Colon (tissue), 2 donors: Measurements from ENCODE around the gene MYLIP.
"Not testable (repeated sequence)": the region's sequence is repeated elsewhere in the genome, so short reads cannot be mapped to it uniquely, and the experiment has no call there.

ENCODE experiments used
- FAIRE-seq: peaks from 2 replicates; lab custom pipeline; 2012; peaks lifted over from hg19 to GRCh38; lab: Jason Lieb, UNC
- donor health status: control.
- donor health status: control.

The MYLIP gene

DNA sequence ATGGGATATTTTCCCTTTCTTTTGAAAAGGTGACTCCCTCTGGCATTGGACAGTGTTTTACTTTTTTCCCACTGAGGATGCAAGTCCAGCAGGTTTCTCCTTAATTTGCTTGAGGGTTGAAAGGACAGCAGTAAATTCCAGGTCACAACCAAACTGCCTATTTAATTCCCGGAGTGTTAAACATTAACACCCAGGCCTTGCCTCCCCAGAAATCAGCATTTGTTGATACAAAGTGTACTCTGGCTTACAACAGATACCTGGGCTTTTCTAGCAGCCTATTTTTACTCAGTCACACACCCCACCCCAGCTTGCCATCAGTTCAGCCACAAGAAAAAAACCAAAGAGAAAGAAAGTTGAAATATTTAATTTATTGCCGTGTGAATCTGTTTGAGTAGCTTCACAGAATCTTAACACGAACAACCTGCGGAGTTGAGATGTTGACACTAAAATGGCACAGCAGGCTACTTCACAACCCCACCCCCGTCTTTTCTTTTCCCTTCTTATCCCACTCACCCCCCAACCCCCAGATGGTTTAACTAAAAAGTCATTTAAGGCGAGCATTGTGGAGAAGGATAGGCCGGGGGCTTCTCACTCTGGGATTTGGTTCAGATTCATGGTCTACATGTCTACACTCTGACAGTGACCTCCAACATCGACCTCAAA is 45.7 kb downstream of the MYLIP start:
- no peak for FAIRE-seq

DNA sequence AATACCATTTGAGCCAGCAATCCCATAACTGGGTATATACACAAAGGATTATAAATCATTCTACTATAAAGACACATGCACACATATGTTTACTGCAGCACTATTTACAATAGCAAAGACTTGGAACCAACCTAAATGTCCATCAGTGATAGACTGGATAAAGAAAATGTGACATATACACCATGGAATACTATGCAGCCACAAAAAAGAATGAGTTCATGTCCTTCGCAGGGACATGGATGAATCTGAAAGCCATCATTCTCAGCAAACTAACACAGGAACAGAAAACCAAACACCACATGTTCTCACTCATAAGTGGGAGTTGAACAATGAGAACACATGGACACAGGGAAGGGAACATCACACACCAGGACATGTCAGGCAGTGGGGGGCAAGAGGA is 47.7 kb downstream of the MYLIP start:
- not testable (repeated sequence) for FAIRE-seq

DNA sequence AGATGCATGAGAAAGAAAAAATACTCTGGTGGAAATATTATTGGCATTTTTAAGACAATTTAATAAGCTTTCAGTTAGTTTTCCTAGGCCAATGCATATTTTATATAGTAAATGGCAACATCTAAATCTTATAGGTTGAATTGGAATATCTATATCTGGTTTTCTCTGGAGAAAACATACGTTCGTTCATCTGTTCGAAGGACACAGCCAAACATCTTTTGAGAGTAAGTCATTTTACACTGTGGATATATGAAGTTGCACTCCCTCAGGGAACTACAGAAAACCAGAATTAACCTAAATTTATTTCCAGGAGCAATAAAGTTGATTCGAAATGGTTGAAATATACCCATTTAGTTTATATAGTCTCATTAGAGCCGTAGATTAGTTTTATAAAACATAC is 49.0 kb downstream of the MYLIP start:
- no peak for FAIRE-seq

DNA sequence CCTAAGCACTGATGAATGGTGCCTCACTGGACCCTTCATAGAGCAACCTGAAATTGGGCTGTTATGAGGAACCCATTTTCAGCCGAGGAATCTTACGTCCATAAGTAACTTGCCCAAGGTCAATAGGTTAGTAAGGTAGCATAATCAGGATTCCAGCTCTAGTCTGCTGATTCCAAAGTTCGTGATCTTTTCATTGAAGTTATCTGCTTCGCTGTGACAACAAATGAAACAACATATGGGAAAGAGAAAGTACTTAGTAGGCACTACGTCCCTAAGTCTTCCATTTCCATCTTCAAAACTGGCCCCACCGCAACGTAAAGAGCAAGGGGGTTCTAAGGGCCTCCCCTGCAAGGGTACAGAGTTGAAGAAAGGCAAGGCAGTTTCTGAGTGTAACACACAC is 49.5 kb downstream of the MYLIP start:
- no peak for FAIRE-seq

DNA sequence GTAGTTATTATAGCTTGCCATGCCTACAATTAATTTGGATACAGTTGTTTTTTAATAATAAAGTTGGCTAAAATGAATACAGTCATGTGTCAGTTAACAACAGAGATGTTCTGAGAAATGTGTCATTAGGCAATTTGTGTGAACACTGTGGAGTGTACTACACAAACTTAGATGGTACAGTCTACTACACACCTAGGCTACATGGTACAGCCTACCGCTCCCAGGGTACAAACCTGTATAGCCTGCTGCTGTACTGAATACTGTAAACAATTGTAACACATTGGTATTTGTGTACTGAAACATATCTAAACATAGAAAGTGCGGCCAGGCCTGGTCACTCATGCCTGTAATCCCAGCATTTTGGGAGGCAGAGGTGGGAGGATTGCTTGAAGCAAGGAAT is 50.2 kb downstream of the MYLIP start:
- FAIRE-seq = no peak

DNA sequence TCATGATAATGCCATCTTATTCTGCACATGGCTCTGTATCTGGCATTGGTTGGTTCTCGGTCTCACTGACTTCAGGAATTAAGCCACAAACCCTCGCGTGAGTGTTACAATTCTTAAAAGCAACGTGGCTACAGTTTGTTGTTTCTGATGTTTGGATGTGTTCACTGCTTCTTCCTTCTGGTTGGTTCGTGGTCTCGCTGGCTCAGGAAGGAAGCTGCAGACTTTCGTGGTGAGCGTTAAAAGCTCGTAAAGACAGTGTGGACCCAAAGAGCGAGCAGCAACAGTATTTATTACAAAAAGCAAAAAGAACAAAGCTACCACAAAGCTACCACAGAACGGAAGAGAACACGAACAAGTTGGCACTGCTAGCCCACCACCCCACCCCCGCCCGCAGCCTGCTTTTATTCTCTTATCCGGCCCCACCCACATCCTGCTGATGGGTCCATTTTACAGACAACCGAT is 51.1 kb downstream of the MYLIP start:
- FAIRE-seq = no peak

DNA sequence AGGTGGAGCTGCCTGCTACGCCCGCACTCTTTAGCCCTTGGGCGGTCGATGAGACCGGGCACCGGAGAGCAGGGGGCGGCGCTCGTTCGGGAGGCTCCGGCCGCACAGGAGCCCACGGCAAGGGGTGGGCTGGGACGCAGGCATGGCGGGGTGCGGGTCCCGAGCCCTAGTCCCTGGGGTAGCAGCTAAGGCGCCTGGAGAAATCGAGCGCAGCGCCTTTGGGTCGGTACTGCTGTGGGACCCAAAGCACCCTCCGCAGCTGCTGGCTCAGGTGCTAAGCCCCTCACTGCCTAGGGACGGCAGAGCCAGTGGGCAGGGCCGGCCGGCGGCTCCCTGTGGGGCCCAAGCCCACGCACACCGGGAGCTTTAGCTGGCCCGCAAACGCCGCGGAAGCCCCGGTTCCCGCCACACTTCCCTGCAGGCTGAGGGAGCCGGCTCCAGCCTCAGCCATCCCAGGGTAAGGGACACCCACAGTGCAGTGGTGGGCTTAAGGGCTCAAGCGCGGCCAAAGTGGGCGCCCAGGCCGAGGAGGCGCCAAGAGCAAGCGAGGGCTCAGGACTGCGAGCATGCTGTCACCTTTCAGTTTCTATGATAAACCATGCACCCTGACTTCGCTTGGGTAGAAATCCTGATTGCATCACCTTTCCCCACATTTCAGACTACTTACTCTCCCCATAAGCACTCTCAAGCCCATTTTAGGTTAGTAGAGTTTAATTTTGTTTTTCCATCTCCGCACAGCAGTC is 52.0 kb downstream of the MYLIP start:
- FAIRE-seq = no peak

DNA sequence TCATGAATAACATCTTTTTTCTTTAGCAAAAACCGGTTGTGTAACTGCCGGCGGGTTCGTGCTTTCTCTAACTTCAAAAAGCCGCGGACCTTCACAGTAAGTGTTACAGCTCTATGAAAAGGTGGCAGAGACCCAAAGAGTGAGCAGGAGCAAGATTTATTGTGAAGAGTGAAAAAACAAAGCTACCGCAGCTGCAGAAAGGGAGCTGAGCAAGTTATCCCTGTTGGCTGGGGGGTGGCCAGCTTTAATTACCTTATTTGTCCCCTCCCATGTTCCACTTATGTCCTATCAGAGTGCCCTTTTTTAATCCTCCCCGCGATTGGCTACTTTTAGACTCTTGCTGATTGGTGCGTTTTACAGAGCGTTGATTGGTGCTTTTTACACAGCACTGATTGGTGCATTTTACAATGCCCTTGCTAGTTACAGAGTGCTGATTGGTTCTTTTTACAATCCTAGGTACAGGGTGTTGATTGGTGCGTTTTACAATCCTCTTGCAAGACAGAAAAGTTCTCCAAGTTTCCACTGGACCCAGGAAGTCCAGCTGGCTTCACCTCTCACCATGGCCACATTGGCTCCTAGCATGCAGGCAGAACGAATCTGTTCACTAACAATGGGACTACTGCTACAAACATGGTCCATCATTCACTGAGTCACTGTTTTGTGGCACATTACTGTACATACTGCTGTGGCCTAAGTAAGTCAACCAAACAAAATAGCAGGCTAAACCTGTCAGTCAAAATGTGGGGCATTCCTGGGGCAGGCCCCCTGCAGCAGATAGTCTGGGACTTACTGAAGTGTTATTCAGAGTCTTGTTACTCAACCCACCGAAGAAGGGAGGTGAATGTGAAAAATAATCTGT is 52.8 kb downstream of the MYLIP start:
- no peak for FAIRE-seq

DNA sequence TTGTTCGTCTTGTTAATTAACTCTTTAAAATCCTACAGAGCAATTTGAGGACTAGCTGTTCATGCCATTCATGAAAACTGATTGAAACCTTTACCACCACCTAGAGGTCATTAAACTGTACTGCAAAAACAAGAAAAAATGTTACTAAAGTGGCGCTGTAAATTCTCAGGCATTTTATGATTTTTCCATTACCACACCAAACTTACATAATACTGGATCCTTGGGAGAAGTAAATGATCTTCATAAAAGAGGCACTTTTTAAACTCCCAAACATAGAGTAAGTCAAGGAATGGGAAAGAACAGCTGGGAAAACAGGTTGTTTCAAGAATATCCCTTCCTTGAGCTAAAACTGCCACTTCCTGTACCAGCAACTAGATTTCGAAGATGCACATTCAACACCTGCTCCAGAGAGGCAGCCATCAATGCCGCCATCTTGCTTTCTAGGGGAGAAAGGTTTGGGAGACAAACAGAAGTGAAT is 54.3 kb downstream of the MYLIP start:
- FAIRE-seq = peak; percentile 28

DNA sequence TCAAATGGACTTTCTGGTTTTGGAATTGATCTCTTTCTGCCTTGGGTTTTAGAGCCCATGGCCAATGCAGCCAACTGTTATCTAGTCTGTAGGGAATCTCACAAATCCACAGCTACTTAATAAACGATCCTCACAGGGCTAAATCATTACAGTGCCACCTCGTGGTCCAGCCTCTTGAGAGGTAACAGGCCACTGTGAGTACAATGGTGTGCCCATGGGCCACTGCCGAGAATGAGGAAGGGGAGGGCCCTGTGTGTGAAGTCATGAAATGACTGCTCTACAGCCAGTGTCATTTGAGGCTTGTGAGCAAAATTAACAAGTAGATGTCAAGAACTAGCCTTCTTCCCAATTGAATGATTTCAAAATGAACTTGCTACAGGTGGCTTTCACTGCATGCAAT is 55.2 kb downstream of the MYLIP start:
- FAIRE-seq = no peak

DNA sequence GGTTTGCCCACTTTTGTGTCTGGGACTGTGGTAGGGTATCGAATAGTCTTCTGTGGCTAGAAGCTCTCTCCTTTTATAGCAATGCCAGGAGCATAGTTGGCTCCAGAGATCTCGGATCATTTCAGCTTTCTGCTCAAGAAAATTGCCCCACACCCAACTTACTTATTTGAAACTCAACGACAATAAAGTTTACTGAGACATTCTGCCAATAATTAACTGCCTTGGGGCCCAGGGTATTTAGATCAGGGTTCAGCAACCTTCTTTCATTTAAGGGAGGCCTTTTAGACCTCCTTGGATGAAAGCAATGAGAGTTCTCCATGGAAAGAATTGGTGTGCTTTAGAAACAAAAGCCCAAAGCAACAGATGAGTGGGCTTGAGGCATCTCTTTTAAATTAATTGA is 55.7 kb downstream of the MYLIP start:
- no peak for FAIRE-seq

DNA sequence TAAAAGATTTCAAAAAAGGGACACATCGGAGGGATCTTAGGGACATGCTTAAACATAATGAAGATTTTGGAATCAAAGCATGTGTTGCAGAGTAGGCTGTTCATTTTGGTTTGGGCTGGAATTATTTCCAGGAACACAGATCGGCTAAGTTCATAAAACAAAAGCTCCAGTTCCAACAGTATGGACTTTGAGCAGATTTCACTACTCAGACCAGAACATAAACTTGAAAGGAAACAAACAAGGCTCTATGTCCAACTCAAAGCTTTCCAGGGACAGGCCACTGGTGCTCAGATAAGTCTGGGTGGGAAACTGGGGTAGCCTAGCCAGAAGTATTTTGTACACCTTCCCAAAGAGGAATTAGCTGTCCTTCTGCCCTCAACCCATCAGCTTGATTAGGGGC is 58.3 kb downstream of the MYLIP start:
- no peak for FAIRE-seq

DNA sequence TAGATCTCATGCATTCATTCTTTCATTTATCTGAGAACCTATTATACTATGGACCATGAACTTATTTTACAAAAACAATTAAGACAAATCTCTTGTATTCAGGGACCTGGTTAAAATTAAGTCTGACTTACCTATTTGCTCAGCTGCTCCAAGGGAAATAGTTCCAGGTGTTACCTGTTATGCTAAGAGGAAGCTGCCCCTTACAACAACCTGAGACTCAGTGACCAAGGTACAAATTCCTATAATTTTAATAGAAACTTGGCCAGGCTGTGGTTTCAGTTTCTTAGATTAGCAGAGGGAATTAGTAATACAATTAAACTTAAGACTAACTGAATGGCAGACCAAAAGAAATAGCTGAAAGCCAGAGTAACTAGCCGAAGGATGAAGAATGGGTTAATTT is 61.3 kb downstream of the MYLIP start:
- FAIRE-seq = no peak

DNA sequence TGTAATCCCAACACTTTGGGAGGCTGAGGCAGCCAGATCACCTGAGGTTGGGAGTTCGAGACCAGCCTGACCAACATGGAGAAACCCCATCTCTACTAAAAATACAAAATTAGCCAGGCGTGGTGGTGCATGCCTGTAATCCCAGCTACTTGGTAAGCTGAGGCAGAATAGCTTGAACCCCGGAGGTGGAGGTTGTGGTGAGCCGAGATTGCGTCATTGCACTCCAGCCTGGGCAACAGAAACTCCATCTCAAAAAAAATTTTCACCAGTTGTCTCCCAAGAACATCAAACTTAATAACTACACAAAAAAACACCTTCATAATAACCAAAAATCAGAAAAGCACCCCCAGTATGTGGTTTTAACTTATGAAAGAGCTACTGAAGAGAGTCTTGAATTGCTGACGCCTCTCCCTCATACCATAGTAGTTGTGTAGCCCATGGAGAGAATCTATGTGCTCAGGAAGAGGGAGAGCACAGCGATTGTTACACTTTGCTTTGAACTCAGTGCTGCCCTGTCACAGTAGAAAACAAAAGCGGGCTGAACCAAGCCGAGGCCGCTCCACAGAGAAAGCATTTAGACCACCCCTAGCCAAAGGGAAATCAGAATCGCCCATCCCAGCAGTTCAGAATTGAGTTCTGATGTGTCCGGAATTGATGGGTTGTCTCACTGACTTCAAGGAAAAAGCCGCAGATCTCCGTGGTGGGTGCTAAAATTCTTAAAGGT is 67.5 kb downstream of the MYLIP start:
- no peak for FAIRE-seq

DNA sequence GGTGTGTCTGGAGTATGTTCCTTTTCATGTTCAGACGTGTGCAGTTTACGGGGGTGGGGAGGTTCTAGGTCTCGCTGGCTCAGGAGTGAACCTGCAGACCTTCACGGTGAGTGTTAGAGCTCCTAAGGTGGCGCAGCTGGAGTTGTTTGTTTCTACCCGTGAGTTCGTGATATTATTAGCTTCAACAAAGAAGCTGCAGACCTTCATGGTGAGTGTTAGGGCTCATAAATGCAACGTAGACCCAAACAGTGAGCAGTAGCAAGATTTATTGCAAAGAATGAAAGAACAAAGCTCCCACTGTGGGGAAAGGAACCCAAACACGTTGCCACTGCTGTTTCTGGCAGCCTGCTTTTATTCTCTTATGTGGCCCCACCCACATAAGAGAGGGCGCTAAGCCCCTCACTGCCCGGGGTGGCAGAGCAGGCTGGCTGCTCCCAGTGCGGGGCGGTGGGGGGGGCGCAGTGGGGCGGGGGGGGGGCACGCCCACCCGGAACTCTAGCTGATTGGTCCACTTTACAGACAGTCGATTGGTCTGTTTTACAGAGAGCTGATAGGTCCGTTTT is 68.2 kb downstream of the MYLIP start:
- FAIRE-seq = no peak
